HFFc6 (cell line): ENCODE measurements around the gene OR5L2. TPM values are rescaled to one million over a fixed set of nuclear protein-coding genes. Genes with fewer than 3 reads are reported as not detected.
"Not testable (repeated sequence)": the region's sequence is repeated elsewhere in the genome, so short reads cannot be mapped to it uniquely, and the experiment has no call there.

Experiments
- DNase-seq: peaks from one replicate; pipeline ENCODE4 v3.0.0-alpha.2; 2018
- H3K27ac Mint-ChIP-seq: 2 replicates; pipeline ENCODE4 v1.8.0; 2020; ENCODE audit warnings: mild to moderate bottlenecking, mixed read lengths
- H3K27me3 Mint-ChIP-seq: 2 replicates; pipeline ENCODE4 v1.8.0; 2021; ENCODE audit warnings: mild to moderate bottlenecking, moderate library complexity, mixed read lengths; ENCODE audit not compliant: insufficient read depth
- H3K36me3 Mint-ChIP-seq: 2 replicates; pipeline ENCODE4 v1.8.0; 2021; ENCODE audit warnings: low read depth, mixed read lengths
- H3K4me1 Mint-ChIP-seq: 2 replicates; pipeline ENCODE4 v1.8.0; 2020; ENCODE audit warnings: low read depth, mixed read lengths
- H3K4me3 Mint-ChIP-seq: 2 replicates; pipeline ENCODE4 v1.8.0; 2020; ENCODE audit warnings: mild to moderate bottlenecking, moderate library complexity, mixed read lengths
- H3K9me3 Mint-ChIP-seq: 2 replicates; pipeline ENCODE4 v1.8.0; 2020; ENCODE audit warnings: mild to moderate bottlenecking, mixed read lengths
- total RNA-seq, 6 experiments: library from RNA; stranded (reverse); fragmentation: NEBNext Ultra II Directional; extraction: Animal tissue kit (Norgen Biotek cat#: 25700); gene quantifications; 2 replicates in 1 of 6; 3 replicates in 5 of 6; pipeline ENCODE4 v1.2.3, GENCODE V29; 2021
- TF ChIP-seq, protein P1 (sequence below): fragments of 200-600 bp; sonication (generic); IDR thresholded peaks from 2 replicates; pipeline ENCODE4 v1.5.0; 2021; ENCODE audit warnings: antibody characterized with exemption, mild to moderate bottlenecking

The OR5L2 gene
- total RNA-seq, 6 experiments from 2014 or later = not detected

- Mint-ChIP-seq H3K9me3 (peaks cover 11% of the 10 kb centered on the region), H3K27ac (no peak within 1 kb of the TSS), H3K4me3 (no peak within 1 kb of the TSS), H3K36me3 (no peaks in the 10 kb centered on the region), H3K4me1 (no peaks in the 10 kb centered on the region), H3K27me3 (no peaks in the 10 kb centered on the region; the same call in 1 of the 2 replicates)
- no peak for DNase-seq
- TF ChIP-seq, protein P1, sequence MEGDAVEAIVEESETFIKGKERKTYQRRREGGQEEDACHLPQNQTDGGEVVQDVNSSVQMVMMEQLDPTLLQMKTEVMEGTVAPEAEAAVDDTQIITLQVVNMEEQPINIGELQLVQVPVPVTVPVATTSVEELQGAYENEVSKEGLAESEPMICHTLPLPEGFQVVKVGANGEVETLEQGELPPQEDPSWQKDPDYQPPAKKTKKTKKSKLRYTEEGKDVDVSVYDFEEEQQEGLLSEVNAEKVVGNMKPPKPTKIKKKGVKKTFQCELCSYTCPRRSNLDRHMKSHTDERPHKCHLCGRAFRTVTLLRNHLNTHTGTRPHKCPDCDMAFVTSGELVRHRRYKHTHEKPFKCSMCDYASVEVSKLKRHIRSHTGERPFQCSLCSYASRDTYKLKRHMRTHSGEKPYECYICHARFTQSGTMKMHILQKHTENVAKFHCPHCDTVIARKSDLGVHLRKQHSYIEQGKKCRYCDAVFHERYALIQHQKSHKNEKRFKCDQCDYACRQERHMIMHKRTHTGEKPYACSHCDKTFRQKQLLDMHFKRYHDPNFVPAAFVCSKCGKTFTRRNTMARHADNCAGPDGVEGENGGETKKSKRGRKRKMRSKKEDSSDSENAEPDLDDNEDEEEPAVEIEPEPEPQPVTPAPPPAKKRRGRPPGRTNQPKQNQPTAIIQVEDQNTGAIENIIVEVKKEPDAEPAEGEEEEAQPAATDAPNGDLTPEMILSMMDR = no peak
These were observed 7.7 kb upstream of the OR5L2 start, which contains the start of gene OR5D18 for GRCh38 chr11:55819330-55819729. Gene OR5D18, plus strand, starts transcription at chr11:55819630. Its CDS starts 0 bp downstream, at chr11:55819630.

DNA sequence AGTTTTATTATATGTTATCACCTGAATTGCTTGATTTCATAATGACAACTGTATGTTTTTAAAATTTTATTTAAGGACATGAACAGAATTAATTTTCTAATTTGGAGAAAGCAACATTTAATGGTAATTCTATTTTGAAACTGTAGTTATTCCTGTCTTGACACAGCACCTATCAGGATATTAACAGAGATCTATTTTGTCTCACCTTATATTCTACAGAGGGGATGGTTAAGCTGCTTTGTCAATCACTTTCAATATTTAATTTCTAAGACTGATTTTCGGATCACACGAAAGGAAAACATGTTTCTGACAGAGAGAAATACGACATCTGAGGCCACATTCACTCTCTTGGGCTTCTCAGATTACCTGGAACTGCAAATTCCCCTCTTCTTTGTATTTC, 11.4 kb downstream of the OR5L2 start, which contains the start of gene OR5D16:
Gene OR5D16 (plus strand): TSS at position 301 of the 400 bp plus-strand sequence. CDS start 0 bp downstream, at position 301.
- H3K9me3 Mint-ChIP-seq = peaks cover 12% of the 10 kb centered on the region
- H3K27me3 Mint-ChIP-seq = no peaks in the 10 kb centered on the region
- H3K4me1 Mint-ChIP-seq = no peaks in the 10 kb centered on the region
- TF ChIP-seq, protein P1 = no peak
- no peak within 1 kb of the TSS for H3K4me3 Mint-ChIP-seq
- DNase-seq = no peak
- H3K27ac Mint-ChIP-seq = no peak within 1 kb of the TSS
- H3K36me3 Mint-ChIP-seq = peaks cover 4% of the 10 kb centered on the region; the same call in 1 of the 2 replicates

DNA sequence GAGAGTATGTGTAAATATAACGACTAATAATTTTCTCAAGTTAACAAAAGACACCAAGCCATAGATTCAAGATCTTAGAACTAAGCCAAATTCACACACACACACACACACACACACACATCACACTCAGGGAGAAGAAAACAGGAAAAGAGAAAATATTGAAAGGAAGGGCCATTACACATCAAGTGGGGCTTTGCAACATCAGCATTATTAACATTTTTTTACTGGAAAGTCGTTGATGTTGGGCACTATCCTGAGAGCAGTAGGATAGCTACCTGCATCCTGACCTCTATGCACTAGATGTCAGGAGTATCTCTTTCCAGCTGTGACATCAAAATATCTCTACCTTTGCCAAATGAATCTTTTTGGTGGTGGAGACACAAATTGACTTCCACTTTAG, 20.4 kb downstream of the OR5L2 start:
- TF ChIP-seq, protein P1 = no peak
- H3K4me1 Mint-ChIP-seq = no peaks in the 10 kb centered on the region
- H3K9me3 Mint-ChIP-seq = peaks cover 41% of the 10 kb centered on the region
- H3K4me3 Mint-ChIP-seq = no peak overlapping the region
- H3K36me3 Mint-ChIP-seq = no peaks in the 10 kb centered on the region
- H3K27me3 Mint-ChIP-seq = no peaks in the 10 kb centered on the region
- DNase-seq = no peak
- no peak overlapping the region for H3K27ac Mint-ChIP-seq

DNA sequence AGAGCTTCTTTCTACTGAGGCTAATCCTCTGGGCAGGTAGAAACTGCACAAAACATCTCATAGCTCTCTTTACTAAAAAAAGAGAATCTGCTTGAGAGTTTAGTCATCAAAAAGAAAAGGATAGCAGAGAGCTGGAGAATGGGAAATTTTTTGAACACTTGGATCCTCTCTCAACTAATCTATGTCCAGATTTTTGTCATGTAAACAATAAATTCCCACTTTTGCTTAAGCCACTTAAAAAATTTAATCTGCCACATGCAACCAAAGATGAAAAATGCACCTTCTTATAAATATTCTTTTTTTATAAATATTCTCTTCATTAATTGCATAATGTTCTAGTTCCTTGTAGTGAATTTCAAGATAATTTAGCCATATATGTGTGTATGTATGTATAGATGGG, 22.0 kb downstream of the OR5L2 start:
- Mint-ChIP-seq H3K27me3 (no peaks in the 10 kb centered on the region), H3K9me3 (peaks cover 41% of the 10 kb centered on the region), H3K27ac (no peak overlapping the region), H3K4me1 (no peaks in the 10 kb centered on the region), H3K36me3 (no peaks in the 10 kb centered on the region), H3K4me3 (no peak overlapping the region)
- no peak for DNase-seq
- TF ChIP-seq, protein P1 = no peak

DNA sequence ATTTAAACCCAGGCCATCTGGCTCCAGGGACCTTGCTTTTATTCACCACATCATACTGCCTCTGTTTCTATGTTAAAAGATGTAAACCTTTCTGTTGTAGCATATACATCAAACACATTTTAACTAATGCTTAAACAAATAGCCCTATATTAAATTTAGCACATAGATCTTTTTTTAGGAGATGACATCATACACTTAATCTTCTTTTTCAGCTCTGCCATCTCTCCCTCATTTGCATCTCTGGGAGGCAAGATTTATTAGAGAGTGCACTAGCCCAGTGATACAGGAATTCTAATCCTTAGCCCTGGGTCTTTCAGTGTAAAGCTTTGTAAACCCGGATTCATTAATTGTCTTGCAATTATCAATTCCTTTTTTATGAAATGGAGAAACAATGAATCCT, 25.1 kb downstream of the OR5L2 start:
- H3K36me3 Mint-ChIP-seq = no peaks in the 10 kb centered on the region
- H3K4me3 Mint-ChIP-seq = no peak overlapping the region
- H3K27ac Mint-ChIP-seq = no peak overlapping the region
- no peaks in the 10 kb centered on the region for H3K4me1 Mint-ChIP-seq
- H3K27me3 Mint-ChIP-seq = no peaks in the 10 kb centered on the region
- TF ChIP-seq, protein P1 = no peak
- no peak for DNase-seq
- peaks cover 19% of the 10 kb centered on the region; the same call in 1 of the 2 replicates for H3K9me3 Mint-ChIP-seq

DNA sequence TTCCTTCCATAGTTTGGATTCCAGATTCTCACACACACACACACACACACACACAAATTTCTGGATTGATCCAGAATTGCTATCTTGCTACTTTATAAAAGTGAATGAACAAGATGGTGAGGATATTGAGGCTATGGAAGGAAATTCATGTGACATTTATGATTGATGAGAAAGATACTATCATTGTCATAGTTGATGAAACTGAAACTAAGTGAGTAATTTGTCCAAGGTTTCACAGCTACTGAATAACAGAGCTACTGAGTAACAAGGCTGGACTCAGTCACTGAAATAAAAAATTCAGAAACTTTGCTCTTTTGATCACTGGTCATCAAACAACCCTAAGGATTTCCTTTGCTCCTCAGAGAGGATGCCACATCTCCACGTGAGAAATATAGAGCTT, 27.7 kb downstream of the OR5L2 start:
- no peak for DNase-seq
- TF ChIP-seq, protein P1 = no peak
- no peak overlapping the region for H3K4me3 Mint-ChIP-seq
- no peaks in the 10 kb centered on the region for H3K4me1 Mint-ChIP-seq
- H3K27me3 Mint-ChIP-seq = no peaks in the 10 kb centered on the region
- H3K36me3 Mint-ChIP-seq = no peaks in the 10 kb centered on the region
- H3K9me3 Mint-ChIP-seq = peaks cover 10% of the 10 kb centered on the region; the same call in 1 of the 2 replicates
- H3K27ac Mint-ChIP-seq = no peak overlapping the region

DNA sequence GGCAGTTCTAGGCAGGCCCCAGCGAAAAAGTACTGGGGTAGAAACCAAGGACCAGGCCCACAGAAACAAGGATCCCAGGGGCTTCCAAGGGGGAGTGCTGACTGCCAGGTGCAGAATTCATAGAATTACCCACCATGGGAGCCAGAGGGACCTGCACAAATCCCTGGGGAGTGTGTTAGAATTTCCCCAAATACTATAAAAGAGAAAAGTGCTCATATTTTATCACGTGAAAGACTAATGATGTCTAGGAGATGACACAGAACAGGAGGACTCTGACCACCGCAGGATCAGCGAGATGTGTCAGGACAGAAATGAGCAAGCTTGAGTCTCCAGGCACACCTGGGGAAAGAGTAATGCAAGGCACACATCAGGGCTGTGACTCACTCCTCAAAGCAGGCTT, 40.3 kb downstream of the OR5L2 start:
- H3K27ac Mint-ChIP-seq, H3K27me3 Mint-ChIP-seq, H3K4me3 Mint-ChIP-seq, H3K4me1 Mint-ChIP-seq, H3K36me3 Mint-ChIP-seq, DNase-seq: not testable (repeated sequence)
- H3K9me3 Mint-ChIP-seq = peaks cover 37% of the 10 kb centered on the region

GRCh38 chr11:55872731-55873130, 45.7 kb downstream of the OR5L2 start:
- H3K4me1 Mint-ChIP-seq, DNase-seq, H3K27ac Mint-ChIP-seq, H3K27me3 Mint-ChIP-seq, H3K36me3 Mint-ChIP-seq, H3K4me3 Mint-ChIP-seq: not testable (repeated sequence)
- peaks cover 23% of the 10 kb centered on the region for H3K9me3 Mint-ChIP-seq
